ENCODE results near the gene GPR18. TPM values are rescaled to one million over a fixed set of nuclear protein-coding genes. Genes with fewer than 3 reads are reported as not detected.

The GPR18 gene
- total and polyA plus RNA-seq, 2 donors (not counting 1 experiment from before 2014, with no cell fraction given), result not detected

DNA sequence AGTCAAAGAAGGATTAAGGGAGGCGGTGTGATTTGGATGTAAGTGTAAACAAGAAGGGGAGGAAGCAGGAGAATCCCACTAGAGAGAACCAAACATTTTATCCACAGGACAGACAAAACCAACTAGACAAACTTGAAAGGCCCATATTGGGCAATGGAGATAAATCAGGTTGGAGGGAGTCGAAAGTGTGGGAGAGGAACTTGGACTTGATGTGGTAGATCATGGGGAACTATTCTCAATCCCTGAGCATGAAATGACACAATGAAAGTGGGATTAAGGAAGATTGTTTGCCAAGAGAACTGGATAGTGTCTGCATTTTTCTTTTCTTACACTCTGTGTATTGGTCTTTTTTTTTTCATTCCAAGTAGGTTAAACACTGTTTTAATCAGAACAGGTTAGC, 31.1 kb upstream of the GPR18 start:
- no peak overlapping the region for H2AFZ ChIP-seq (ENCODE audit: low read length)

DNA sequence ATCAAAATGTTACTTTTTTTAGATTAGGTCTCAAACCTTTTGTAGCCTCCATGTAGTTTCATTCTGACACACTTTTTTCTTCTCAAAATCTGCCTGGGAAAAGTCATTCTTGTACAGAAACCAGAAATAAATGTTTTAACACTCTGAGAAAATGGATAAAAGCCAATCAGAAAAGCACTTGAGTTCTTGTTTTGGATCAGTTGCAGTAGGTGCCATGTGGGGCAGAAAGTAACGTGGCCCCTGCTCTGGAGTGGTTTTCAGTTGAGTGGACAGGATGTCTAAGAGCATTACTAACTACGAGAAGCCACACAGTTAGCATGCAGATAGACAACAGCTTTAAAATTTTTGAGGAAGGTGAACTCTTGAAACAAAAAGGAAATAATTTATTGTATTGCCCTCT, 29.9 kb upstream of the GPR18 start:
- peak in 1 of 2 donors; percentile 44 for DNase-seq (ENCODE audit: low read depth in 2 of 2)
- no peak overlapping the region for H3K4me3 ChIP-seq (replicated peaks in 1 of 4; ENCODE audit: control extremely low read depth in 1 of 4, insufficient read depth in 1 of 4, low read depth in 3 of 4, low read length in 4 of 4)

More for the DNA sequence above, 31.1 kb upstream of the GPR18 start:
- H3K27ac ChIP-seq (ENCODE audit: insufficient read depth, low read length), result no peak overlapping the region
- H4K20me1 ChIP-seq (ENCODE audit: control insufficient read depth, extremely low read depth, insufficient read depth, low read length), result no peaks in the 10 kb centered on the region
- H3K4me3 ChIP-seq (replicated peaks in 1 of 4; ENCODE audit: control extremely low read depth in 1 of 4, insufficient read depth in 1 of 4, low read depth in 3 of 4, low read length in 4 of 4), result no peak overlapping the region
- no peaks in the 10 kb centered on the region for H3K27me3 ChIP-seq (ENCODE audit: control insufficient read depth, insufficient read depth, low read length)
- no peak for DNase-seq (ENCODE audit: low read depth in 2 of 2)
- no peaks in the 10 kb centered on the region for H3K36me3 ChIP-seq (ENCODE audit: control insufficient read depth, insufficient read depth, low read length)
- H3K9ac ChIP-seq (ENCODE audit: insufficient read depth, low read length), result no peak overlapping the region
- no peak overlapping the region for H3K4me2 ChIP-seq (ENCODE audit: extremely low read depth, insufficient read depth, low read length)
- no peaks in the 10 kb centered on the region for H3K79me2 ChIP-seq (ENCODE audit: control insufficient read depth, insufficient read depth, low read length)
- H3K4me1 ChIP-seq (ENCODE audit: control insufficient read depth, extremely low read depth, insufficient read depth, low read length), result no peaks in the 10 kb centered on the region
- TF ChIP-seq, protein P1, sequence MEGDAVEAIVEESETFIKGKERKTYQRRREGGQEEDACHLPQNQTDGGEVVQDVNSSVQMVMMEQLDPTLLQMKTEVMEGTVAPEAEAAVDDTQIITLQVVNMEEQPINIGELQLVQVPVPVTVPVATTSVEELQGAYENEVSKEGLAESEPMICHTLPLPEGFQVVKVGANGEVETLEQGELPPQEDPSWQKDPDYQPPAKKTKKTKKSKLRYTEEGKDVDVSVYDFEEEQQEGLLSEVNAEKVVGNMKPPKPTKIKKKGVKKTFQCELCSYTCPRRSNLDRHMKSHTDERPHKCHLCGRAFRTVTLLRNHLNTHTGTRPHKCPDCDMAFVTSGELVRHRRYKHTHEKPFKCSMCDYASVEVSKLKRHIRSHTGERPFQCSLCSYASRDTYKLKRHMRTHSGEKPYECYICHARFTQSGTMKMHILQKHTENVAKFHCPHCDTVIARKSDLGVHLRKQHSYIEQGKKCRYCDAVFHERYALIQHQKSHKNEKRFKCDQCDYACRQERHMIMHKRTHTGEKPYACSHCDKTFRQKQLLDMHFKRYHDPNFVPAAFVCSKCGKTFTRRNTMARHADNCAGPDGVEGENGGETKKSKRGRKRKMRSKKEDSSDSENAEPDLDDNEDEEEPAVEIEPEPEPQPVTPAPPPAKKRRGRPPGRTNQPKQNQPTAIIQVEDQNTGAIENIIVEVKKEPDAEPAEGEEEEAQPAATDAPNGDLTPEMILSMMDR (conservative IDR thresholded peaks at IDR 0.05 in 1 of 2, IDR thresholded peaks at IDR 0.05 in 1 of 2; ENCODE audit: low read depth in 1 of 2, low read length in 2 of 2), result no peak
- no peak for TF ChIP-seq EZH2 (IDR thresholded peaks at IDR 0.05; ENCODE audit: low read length, missing control alignments)
- H3K9me3 ChIP-seq (ENCODE audit: control insufficient read depth, insufficient read depth, low read depth, low read length), result no peaks in the 10 kb centered on the region

DNA sequence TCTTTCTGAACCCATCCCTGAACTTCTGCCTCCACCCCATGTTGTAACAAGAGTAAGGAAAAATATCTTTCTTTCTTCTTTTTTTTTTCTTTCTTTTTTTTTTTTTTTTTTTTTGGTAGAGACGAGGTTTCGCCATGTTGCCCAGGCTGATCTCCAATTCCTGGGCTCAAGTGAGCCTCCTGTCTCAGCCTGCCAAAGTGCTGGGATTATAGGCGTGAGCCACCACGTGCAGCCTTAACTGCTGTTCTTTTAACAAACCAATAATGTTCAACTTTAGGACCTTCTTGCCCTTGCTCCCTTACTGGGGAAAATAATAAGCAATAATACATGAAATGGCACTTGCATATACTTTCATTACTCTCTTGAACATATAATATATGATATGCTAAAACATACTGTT, 29.4 kb upstream of the GPR18 start:
- Histone ChIP-seq H3K4me1 (ENCODE audit: control insufficient read depth, extremely low read depth, insufficient read depth, low read length) (no peaks in the 10 kb centered on the region), H4K20me1 (ENCODE audit: control insufficient read depth, extremely low read depth, insufficient read depth, low read length) (no peaks in the 10 kb centered on the region), H3K36me3 (ENCODE audit: control insufficient read depth, insufficient read depth, low read length) (no peaks in the 10 kb centered on the region), H2AFZ (ENCODE audit: low read length) (no peak overlapping the region), H3K27ac (ENCODE audit: insufficient read depth, low read length) (no peak overlapping the region), H3K79me2 (ENCODE audit: control insufficient read depth, insufficient read depth, low read length) (no peaks in the 10 kb centered on the region), H3K4me3 (replicated peaks in 1 of 4; ENCODE audit: control extremely low read depth in 1 of 4, insufficient read depth in 1 of 4, low read depth in 3 of 4, low read length in 4 of 4) (no peak overlapping the region), H3K27me3 (ENCODE audit: control insufficient read depth, insufficient read depth, low read length) (no peaks in the 10 kb centered on the region), H3K4me2 (ENCODE audit: extremely low read depth, insufficient read depth, low read length) (no peak overlapping the region), H3K9ac (ENCODE audit: insufficient read depth, low read length) (no peak overlapping the region), H3K9me3 (ENCODE audit: control insufficient read depth, insufficient read depth, low read depth, low read length) (no peaks in the 10 kb centered on the region)
- TF ChIP-seq, protein P1 (conservative IDR thresholded peaks at IDR 0.05 in 1 of 2, IDR thresholded peaks at IDR 0.05 in 1 of 2; ENCODE audit: low read depth in 1 of 2, low read length in 2 of 2), result no peak
- TF ChIP-seq EZH2 (IDR thresholded peaks at IDR 0.05; ENCODE audit: low read length, missing control alignments), result no peak
- no peak for DNase-seq (ENCODE audit: low read depth in 2 of 2)

More for the DNA sequence above, 29.9 kb upstream of the GPR18 start:
- H3K36me3 ChIP-seq (ENCODE audit: control insufficient read depth, insufficient read depth, low read length), result no peaks in the 10 kb centered on the region
- H3K4me1 ChIP-seq (ENCODE audit: control insufficient read depth, extremely low read depth, insufficient read depth, low read length), result no peaks in the 10 kb centered on the region
- no peak overlapping the region for H3K27ac ChIP-seq (ENCODE audit: insufficient read depth, low read length)
- no peaks in the 10 kb centered on the region for H3K79me2 ChIP-seq (ENCODE audit: control insufficient read depth, insufficient read depth, low read length)
- H3K9ac ChIP-seq (ENCODE audit: insufficient read depth, low read length), result no peak overlapping the region
- no peak overlapping the region for H2AFZ ChIP-seq (ENCODE audit: low read length)
- TF ChIP-seq, protein P1 (conservative IDR thresholded peaks at IDR 0.05 in 1 of 2, IDR thresholded peaks at IDR 0.05 in 1 of 2; ENCODE audit: low read depth in 1 of 2, low read length in 2 of 2), result no peak
- no peak for TF ChIP-seq EZH2 (IDR thresholded peaks at IDR 0.05; ENCODE audit: low read length, missing control alignments)
- H3K4me2 ChIP-seq (ENCODE audit: extremely low read depth, insufficient read depth, low read length), result no peak overlapping the region
- H3K27me3 ChIP-seq (ENCODE audit: control insufficient read depth, insufficient read depth, low read length), result no peaks in the 10 kb centered on the region
- no peaks in the 10 kb centered on the region for H3K9me3 ChIP-seq (ENCODE audit: control insufficient read depth, insufficient read depth, low read depth, low read length)
- no peaks in the 10 kb centered on the region for H4K20me1 ChIP-seq (ENCODE audit: control insufficient read depth, extremely low read depth, insufficient read depth, low read length)

Measured in fibroblast of lung (primary cell).